Endothelial cell of umbilical vein (primary cell): ENCODE measurements around the gene TES.

ENCODE experiments used
- CTCF ChIP-seq, 2 donors: IDR thresholded peaks; 1 replicate in 1 of 2; 2 replicates in 1 of 2; pipeline ENCODE4 v1.5.1; 2011; ENCODE audit warnings: low read length in 2 of 2, mild to moderate bottlenecking in 2 of 2, moderate library complexity in 2 of 2, control low read depth in 1 of 2, inconsistent platforms in 1 of 2, low read depth in 1 of 2; ENCODE audit not compliant: insufficient read depth in 1 of 2; ENCODE audit errors: extremely low read depth in 1 of 2
- EZH2 ChIP-seq: IDR thresholded peaks from 2 replicates; pipeline ENCODE4 v1.6.1; 2012; ENCODE audit warnings: borderline replicate concordance, low read depth, mild to moderate bottlenecking, moderate library complexity, low read length, inconsistent platforms; ENCODE audit not compliant: severe bottlenecking
- JUN ChIP-seq: IDR thresholded peaks from 2 replicates; pipeline ENCODE4 v1.6.1; 2011; ENCODE audit warnings: borderline replicate concordance, low read depth; ENCODE audit not compliant: insufficient read length, insufficient read depth
- POLR2A ChIP-seq: IDR thresholded peaks from 2 replicates; pipeline ENCODE4 v1.6.1; 2012; ENCODE audit warnings: low read depth, mild to moderate bottlenecking, control low read depth, low read length

GRCh38 chr7:116225860-116226259 is 15.5 kb downstream of the TES start:
- TF ChIP-seq CTCF (IDR thresholded peaks at IDR 0.05; ENCODE audit: extremely low read depth in 1 of 2, insufficient read depth in 1 of 2, low read depth in 1 of 2, low read length in 2 of 2) (no peak), POLR2A (no peak), EZH2 (no peak), JUN (no peak)
